Measurements from ENCODE around the gene GOLGA6L10.
"Not testable (repeated sequence)": the region's sequence is repeated elsewhere in the genome, so short reads cannot be mapped to it uniquely, and the experiment has no call there.

GRCh38 chr15:82344421-82344820 is 4.9 kb downstream of the GOLGA6L10 start:
- TF ChIP-seq, protein P1, sequence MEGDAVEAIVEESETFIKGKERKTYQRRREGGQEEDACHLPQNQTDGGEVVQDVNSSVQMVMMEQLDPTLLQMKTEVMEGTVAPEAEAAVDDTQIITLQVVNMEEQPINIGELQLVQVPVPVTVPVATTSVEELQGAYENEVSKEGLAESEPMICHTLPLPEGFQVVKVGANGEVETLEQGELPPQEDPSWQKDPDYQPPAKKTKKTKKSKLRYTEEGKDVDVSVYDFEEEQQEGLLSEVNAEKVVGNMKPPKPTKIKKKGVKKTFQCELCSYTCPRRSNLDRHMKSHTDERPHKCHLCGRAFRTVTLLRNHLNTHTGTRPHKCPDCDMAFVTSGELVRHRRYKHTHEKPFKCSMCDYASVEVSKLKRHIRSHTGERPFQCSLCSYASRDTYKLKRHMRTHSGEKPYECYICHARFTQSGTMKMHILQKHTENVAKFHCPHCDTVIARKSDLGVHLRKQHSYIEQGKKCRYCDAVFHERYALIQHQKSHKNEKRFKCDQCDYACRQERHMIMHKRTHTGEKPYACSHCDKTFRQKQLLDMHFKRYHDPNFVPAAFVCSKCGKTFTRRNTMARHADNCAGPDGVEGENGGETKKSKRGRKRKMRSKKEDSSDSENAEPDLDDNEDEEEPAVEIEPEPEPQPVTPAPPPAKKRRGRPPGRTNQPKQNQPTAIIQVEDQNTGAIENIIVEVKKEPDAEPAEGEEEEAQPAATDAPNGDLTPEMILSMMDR (IDR thresholded peaks at IDR 0.05; ENCODE audit: low read depth, low read length, missing input control), result not testable (repeated sequence)
- TF ChIP-seq TAF1 (conservative IDR thresholded peaks at IDR 0.05); YY1 (IDR thresholded peaks at IDR 0.05); RXRA (IDR thresholded peaks at IDR 0.05); RAD21 (IDR thresholded peaks at IDR 0.05); REST (IDR thresholded peaks at IDR 0.05); GABPA (IDR thresholded peaks at IDR 0.05 in 1 of 2, conservative IDR thresholded peaks at IDR 0.05 in 1 of 2); JUND (IDR thresholded peaks at IDR 0.05); ATF3 (IDR thresholded peaks at IDR 0.05); SP1 (IDR thresholded peaks at IDR 0.05): not testable (repeated sequence)
- TF ChIP-seq, protein P2, sequence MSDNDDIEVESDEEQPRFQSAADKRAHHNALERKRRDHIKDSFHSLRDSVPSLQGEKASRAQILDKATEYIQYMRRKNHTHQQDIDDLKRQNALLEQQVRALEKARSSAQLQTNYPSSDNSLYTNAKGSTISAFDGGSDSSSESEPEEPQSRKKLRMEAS (IDR thresholded peaks at IDR 0.05), result not testable (repeated sequence)
- TF ChIP-seq, protein P3, sequence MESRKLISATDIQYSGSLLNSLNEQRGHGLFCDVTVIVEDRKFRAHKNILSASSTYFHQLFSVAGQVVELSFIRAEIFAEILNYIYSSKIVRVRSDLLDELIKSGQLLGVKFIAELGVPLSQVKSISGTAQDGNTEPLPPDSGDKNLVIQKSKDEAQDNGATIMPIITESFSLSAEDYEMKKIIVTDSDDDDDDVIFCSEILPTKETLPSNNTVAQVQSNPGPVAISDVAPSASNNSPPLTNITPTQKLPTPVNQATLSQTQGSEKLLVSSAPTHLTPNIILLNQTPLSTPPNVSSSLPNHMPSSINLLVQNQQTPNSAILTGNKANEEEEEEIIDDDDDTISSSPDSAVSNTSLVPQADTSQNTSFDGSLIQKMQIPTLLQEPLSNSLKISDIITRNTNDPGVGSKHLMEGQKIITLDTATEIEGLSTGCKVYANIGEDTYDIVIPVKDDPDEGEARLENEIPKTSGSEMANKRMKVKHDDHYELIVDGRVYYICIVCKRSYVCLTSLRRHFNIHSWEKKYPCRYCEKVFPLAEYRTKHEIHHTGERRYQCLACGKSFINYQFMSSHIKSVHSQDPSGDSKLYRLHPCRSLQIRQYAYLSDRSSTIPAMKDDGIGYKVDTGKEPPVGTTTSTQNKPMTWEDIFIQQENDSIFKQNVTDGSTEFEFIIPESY (IDR thresholded peaks at IDR 0.05), result not testable (repeated sequence)
